ENCODE measurements around the gene NOL11.
"Not testable (repeated sequence)": the region's sequence is repeated elsewhere in the genome, so short reads cannot be mapped to it uniquely, and the experiment has no call there.

The NOL11 gene

GRCh38 chr17:67717624-67718324, at the start of gene NOL11:
Gene NOL11 (plus strand): TSS chr17:67717936. CDS start chr17:67717948, 12 bp downstream.
- peak; percentile 96 for DNase-seq

- DNase-seq, result no peak
These were observed 46.2 kb upstream of the NOL11 start for GRCh38 chr17:67671493-67671892.

- peak; percentile 79 for DNase-seq
These were observed 45.0 kb upstream of the NOL11 start for GRCh38 chr17:67672592-67673335.

- no peak for DNase-seq
These were observed 42.3 kb upstream of the NOL11 start for GRCh38 chr17:67675481-67675880.

GRCh38 chr17:67676305-67676704, 41.4 kb upstream of the NOL11 start:
- DNase-seq, result no peak

GRCh38 chr17:67678414-67678813, 39.3 kb upstream of the NOL11 start:
- no peak for DNase-seq

GRCh38 chr17:67679225-67679624, 38.5 kb upstream of the NOL11 start:
- no peak for DNase-seq

GRCh38 chr17:67679721-67680120, 38.0 kb upstream of the NOL11 start:
- no peak for DNase-seq

- DNase-seq, result no peak
These were observed 37.1 kb upstream of the NOL11 start for GRCh38 chr17:67680445-67681224.

GRCh38 chr17:67682196-67682595, 35.5 kb upstream of the NOL11 start:
- DNase-seq, result no peak

- DNase-seq, result no peak
These were observed 32.4 kb upstream of the NOL11 start for GRCh38 chr17:67685351-67685750.

GRCh38 chr17:67686241-67686640, 31.5 kb upstream of the NOL11 start:
- no peak for DNase-seq

- no peak for DNase-seq
These were observed 30.2 kb upstream of the NOL11 start for GRCh38 chr17:67687511-67687910.

GRCh38 chr17:67689534-67690177, 28.1 kb upstream of the NOL11 start:
- peak; percentile 83 for DNase-seq

GRCh38 chr17:67693811-67694210, 23.9 kb upstream of the NOL11 start:
- DNase-seq, result no peak

GRCh38 chr17:67696347-67696746, 21.4 kb upstream of the NOL11 start:
- DNase-seq, result no peak

GRCh38 chr17:67696853-67697498, 20.8 kb upstream of the NOL11 start:
- DNase-seq, result no peak

- DNase-seq, result no peak
These were observed 17.6 kb upstream of the NOL11 start for GRCh38 chr17:67700037-67700724.

GRCh38 chr17:67700725-67701119, 17.0 kb upstream of the NOL11 start:
- no peak for DNase-seq

GRCh38 chr17:67702861-67703260, 14.9 kb upstream of the NOL11 start:
- DNase-seq, result not testable (repeated sequence)

- DNase-seq, result no peak
These were observed 10.3 kb upstream of the NOL11 start for GRCh38 chr17:67707442-67707841.

GRCh38 chr17:67708378-67708777, 9.4 kb upstream of the NOL11 start:
- DNase-seq, result no peak
